ENCODE results near the gene RBFOX1.

The RBFOX1 gene

DNA sequence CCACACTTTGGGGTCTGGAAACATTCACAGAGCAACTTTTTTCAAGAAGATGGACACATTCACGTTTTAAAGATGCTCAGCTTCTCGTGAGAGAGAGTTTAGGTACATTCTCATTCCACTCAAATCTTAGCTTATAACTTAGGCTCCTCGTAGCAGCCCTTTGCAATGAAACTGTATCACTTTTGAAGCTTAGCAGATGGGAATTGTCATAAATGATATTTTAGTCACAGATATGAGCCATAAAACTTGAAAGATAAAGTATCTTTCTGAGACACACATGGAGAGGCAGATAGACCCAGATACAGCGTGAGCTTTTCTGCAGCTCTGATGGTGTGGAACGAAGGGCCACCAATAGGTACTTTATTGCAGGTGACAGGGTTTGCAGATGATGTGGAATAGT, 41.1 kb downstream of the RBFOX1 start:
- no peak for DNase-seq (ENCODE audit: low read depth)

DNA sequence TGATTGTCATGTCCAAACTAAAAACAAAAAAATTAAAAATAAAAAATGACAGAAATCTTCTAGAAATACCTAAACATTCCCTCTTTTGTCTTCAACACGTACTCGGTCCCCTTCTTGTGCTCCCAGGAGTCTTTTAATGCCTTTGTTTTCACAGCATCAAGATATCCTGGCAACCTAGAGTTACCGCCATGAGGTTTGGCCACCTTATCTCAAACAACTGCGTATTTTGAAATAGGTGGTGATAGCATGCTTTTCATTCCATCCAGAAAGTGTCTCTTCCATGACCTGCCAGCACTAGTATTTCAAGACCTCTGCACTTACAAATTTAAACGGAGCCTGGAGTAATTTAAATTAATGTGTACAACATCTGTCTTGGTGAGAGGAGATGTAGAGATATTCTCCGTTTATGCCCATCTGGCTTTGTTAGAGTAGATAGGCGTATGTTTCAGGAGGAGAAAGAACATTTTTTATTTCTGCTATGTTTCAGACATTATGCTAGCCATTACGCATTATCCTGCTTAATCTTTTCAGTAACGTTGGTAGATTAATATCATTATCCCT, 42.0 kb downstream of the RBFOX1 start:
- DNase-seq (ENCODE audit: low read depth), result no peak

DNA sequence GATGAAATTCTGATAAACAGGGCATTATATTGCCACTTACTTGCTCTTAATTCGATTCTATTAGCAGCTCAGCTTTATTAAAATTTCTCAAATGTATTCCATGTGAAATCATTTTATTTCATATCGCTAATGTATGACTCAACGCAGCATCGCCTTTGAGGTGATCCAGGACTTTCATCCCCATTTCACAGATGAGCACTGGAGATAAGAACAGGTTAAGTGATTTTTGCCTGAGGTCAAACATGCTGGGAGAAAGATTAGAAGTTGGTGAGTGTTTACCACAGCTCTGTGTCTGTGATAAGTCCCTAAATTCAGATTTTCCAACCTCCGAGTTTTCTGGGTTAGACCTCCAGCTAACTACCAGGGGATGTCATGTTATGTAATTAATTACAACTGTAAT, 43.6 kb downstream of the RBFOX1 start:
- no peak for DNase-seq (ENCODE audit: low read depth)

DNA sequence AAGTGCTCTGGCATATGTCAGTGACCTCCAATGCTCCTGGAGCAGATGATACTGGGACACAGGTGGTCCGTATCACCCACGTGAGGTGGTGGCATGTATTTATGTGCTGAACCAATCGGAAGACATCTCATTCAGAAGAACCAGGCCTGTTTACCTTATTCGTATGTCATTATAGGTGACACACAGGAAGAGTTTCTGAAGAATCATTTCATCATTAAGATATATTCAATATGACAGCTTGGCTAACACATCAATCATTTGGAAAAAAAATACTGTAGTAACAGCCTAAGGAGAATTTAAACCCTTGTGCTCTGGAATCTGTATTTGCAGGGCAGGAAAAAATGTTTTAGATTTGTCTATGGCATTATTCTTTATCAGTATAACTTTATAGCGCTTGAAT, 44.6 kb downstream of the RBFOX1 start:
- DNase-seq (ENCODE audit: low read depth), result no peak

DNA sequence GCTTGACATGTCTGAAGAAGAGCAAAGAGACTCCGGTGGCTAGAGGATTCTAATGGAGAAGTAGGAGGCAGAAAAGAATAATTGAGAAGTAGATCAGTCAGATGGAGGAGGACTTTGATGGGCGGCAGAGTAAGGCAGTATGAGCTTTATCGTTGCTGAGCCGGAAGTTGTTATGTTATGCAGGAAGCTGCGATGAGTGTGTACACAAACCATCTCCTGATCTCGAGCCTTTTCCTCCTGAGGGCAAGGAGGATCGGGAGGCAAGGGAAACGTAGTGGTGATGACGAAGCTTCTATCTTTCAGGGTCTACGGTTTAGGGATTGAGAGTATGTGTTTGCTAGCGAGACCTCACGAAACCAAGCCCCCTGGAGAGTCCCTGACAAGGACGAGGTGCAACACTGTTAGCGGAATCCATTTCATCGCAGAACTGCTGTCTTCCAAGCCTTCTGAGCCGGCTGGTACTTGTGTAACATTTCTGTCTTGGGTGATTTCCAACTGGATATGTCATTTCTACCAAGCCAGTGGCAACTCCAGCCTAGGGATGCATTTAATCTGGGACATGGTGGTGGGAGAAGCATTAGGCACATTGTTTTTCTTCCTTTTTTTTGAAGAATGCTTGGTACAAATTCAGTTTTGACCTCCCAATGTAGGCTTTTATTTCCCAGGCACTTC, 45.5 kb downstream of the RBFOX1 start:
- DNase-seq (ENCODE audit: low read depth), result no peak

DNA sequence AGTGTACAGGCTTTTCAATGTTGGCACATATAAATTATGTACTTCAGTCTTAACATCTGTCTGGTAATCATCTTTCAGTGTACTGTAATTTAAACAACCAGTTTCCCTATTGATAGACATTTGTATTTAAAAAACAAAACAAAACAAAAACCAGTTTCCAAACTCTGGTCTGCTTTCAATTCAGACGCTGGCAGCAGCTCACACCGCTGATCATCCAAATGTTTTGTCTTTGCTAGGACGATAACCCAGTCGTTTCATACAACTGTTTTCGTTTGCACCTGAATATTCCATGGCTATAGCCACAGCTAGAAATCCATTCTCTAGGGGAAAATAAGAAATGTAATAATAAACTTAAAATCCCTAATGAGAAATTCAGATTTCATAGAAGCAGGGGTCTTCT, 47.8 kb downstream of the RBFOX1 start:
- DNase-seq (ENCODE audit: low read depth), result no peak

DNA sequence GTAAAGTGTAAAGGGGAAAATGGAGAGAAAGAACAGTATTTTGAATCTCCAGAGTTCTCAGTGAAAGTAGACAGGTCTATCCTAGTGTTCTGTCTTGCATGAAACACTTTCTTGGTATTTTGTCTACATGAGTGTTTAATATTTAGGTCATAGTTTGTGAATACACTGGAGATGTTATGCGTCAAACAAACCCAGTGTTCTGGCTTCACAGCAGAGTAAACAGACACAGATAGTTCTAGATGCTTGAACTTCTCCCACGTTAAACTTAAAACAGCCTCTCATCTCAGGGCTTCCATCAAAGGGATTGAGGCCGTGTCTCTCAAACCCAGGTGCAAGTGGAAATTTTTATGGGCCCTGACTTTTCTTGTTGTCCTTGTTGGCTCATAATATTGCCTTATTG, 48.3 kb downstream of the RBFOX1 start:
- no peak for DNase-seq (ENCODE audit: low read depth)

DNA sequence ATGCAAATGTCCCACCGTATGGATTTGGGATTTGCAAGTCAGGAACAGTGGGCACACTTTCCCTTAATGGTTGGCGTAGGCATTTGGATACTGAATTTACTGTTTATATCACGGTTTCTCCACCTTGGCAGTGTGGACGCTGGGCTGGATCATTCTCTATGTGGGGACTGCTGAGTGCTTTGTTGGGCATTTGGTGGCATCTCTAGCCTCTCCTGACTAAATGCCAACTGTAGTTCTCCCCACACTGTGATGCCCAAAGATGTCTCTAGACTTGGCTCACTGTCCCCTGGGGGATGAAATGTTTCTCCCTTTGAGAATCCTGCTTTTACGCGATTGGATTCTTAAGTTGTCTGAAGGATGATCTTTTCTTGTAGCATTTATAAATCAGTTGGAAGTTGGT, 49.0 kb downstream of the RBFOX1 start:
- DNase-seq (ENCODE audit: low read depth), result no peak

DNA sequence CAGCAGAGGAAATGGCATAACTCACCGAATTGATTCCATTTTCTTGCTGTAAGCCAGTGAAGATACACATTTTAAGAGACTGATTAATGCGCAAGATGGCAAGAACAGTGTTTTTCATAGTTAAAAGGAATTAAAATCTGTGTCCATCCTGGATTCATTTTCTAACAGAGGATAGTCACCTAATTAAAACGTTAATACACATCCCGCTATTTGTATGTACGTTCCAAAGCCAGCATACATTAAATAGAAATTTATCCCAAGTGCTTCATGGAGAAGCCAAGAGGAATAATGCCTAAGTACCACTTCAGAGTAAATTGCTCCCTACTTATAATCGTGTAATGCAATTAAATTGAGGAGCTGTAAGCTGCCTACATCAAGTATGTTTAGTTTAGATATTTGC, 49.9 kb downstream of the RBFOX1 start:
- no peak for DNase-seq (ENCODE audit: low read depth)

DNA sequence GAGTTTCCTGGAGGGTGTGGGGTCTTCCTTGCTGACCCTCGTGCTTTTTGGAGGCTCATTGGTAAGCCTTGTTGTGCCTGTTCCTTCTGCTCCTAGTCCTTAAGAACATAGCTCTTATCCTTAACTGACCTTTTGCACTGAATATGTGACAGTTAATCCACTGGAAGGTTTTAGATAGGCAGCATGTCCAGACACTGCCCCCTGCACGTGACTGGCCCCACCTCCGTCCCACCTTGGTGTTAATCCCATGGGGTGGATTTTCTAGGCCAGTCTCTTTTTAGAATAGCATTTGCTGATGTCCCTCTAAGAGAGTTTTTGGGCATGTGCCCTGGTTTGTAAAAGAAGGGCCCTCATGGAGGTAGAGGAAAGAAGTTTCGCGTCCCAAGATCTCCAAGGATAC, 58.3 kb downstream of the RBFOX1 start:
- no peak for DNase-seq (ENCODE audit: low read depth)

DNA sequence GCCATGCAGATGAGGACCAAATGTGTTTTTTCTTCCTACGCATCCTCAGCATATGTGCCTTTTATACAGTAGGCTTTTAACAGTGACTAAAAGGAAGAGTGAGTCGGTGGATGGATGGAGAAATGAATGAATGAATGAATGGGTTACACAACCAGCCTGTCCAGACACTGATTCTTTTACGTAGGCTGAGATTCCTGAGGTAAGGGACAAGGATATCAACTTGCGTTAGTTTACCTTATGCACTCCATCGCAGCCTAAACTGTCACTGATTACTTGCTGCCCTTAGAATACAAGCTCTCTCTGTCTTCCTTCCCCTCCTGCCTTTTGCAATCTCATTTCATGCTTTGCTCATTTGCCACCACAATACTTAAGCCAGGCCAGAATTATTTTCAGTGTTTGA, 59.0 kb downstream of the RBFOX1 start:
- DNase-seq (ENCODE audit: low read depth), result no peak

DNA sequence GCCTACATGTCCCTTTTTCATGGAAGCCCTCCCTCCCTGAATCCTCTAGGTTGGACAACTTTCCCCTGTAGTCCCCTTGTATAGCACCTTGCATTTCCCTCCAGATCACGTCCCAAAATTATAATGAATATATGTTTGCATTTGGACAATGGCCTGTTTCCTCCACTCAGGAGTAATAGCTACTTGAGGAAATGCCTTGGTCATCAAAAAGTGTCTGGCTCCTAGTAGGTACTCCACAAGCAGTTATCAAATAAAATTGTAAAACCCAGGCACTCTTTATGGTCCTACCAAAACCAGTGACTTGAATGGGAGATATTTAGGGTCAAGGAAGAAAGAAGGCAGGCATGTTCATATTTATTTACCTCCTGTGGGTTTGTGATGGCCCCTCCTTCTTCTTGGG, 59.6 kb downstream of the RBFOX1 start:
- DNase-seq (ENCODE audit: low read depth), result no peak

DNA sequence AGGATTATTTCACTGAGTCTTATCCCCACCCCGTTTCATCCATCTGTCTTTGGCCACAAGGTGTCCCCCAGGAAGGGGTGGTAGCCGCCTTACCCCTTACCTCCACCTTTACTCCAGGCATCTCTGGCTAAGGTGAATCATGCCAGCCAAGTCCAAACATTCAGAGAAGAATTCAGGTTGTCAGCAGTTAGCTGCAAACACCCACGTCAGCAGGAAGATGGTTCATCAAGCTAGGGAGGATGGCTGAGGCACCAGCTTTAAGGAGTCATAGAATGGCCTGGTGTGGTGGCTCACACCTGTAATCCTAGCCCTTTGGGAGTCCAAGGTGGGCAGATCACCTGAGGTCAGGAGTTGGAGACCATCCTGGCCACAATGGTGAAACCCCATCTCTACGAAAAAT, 61.0 kb downstream of the RBFOX1 start:
- no peak for DNase-seq (ENCODE audit: low read depth)

DNA sequence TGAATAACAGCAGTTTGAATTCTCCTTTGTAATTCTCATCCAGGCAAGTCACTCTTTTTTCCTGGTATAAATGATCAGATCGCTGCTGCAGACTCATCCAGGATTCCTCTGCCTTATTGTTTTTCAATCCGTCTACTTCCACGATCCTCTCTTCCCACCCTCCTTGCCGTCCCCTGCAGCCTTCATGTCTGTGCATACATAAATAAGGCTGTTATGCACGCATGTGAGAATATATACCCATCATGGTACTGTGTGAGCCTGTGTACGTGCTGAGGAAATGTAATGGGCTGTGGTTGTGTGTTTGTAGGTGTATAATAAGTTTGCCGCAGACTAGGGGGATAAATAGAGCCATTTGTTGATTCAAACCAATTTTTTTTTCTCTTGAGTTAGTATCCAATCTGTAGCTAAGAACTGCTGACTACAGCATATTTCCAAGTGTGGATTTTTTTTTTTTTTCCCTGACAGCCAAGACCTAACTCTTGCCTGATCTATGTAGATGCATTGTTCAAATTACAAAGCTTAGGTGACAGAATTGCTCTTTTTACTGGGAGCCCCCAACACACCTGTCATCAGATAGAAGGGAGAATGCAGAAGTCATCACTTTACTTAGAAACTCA, 62.2 kb downstream of the RBFOX1 start:
- no peak for DNase-seq (ENCODE audit: low read depth)

DNA sequence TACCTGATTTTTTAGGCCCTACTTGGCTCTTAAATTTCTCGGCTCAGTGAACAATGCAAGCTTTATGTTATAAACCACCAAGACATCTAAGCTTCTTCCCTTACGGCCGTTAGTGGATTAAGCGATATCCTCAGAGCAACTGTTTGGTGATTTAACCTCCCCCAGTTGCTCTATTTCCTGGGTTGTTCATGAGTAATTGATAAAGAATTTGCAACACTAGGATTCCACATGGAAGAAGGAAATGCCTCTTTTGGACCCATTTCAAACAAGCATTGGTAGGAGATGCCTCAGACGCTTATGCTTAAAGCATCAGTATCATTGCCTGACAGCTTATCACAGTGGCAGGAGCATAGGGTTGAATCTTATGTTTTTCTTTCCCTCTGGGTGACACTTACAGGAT, 65.3 kb downstream of the RBFOX1 start:
- no peak for DNase-seq (ENCODE audit: low read depth)

DNA sequence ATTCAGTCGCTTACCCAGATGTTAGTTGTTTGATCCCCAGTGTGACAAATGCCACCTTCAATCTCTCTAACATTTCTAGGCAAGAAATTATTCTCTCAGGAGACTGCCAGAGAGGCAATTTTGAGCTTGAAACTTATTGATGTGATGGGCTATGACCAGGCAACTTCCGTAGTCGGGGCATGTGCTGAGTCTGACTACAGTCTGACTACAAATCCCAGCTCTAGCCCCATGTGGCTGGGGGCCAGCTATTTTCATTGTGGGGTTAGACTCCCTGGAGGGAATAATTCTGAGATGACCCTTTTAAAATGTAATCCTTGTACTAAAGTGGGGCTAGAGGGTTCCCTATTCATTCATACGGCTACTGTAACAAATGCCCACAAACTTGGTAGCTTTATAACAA, 65.9 kb downstream of the RBFOX1 start:
- DNase-seq (ENCODE audit: low read depth), result no peak

DNA sequence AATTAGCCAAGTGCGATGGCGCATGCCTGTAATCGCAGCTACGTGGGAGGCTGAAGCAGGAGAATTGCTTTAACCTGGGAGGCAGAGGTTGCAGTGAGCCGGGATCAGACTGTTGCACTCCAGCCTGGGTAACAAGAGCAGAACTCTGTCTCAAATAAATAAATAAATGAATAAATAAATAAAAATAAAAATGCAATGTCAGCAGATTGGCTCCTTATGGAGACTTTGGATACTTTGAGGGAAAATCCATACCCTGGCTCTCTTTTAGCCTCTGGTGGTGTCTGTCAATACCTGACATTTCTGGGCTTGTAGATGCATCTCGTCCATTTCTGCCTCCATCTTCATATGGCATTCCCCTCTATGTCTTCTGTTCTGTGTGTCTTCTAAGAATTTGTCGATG, 66.7 kb downstream of the RBFOX1 start:
- DNase-seq (ENCODE audit: low read depth), result no peak

DNA sequence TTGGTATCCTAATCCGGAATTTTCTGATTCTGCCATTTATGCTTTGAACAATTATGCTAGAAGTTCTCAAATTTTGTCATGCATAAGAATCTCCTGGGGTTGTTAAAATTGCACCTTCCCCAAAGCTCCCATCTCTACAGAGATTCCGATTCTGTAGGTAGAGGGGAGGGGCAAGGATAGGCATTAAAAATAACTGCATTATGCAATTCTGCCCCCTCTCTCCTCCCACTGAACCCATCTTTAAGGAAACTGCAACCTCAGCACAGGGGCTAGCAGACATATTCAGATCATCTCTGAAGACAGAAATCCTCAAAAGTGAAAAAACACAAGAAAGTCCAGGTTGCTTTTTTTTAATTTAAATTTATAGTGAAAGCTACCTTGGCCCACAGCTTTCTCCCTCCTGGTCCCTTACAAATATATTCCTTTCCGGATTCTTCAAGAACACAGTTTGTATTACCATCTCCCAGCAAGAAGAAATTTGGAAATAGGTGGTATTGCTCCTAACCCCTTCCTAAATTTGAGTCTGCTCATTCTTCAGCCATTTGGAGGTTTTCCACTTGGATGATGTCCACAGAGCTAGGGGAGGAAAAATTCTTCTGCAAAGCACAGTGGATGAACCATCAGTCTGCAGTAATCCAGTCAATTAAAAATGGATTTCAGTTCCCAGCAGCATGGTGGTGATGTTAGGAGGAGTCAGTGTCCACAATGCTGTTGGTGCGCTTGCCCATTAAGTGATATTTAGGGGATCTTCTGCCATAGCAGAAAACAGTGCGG, 67.7 kb downstream of the RBFOX1 start:
- DNase-seq (ENCODE audit: low read depth), result no peak

DNA sequence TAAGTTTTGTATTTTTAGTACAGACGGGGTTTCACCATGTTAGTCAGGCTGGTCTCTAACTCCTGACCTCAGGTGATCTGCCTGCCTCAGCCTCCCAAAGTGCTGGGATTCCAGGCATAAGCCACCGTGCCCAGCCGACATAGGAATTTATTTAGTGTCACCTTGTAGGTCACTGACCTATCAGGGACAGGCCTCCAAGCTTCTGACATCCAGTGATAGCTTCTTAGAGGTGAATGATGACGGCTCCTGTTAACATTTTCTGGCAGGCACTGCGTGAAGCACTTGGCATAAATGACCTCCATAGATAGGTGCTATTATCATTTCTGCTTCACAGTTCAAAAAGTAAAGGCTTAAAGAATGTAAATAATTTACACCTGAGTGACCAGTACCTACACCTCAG, 71.6 kb downstream of the RBFOX1 start:
- no peak for DNase-seq (ENCODE audit: low read depth)

DNA sequence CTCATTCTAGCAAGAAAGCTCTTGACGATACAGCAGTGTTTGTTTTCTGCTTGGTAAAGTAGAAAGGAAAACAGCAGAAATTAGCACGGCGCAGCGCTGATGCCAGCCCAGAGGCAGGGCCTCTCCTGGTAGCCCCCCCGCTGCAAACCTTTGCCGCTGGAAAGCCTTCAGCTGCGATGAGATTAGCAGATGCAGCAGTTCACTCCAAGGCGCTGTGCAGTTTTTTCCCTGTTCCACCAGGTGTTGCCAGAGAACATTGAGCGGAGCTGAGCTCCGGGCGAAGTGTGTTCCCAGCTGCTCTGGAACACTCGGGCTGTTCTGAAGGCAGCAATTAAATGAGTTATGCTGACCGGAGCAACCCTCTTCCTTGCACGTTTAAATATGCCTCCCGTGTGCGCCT, 72.5 kb downstream of the RBFOX1 start:
- no peak for DNase-seq (ENCODE audit: low read depth)

DNA sequence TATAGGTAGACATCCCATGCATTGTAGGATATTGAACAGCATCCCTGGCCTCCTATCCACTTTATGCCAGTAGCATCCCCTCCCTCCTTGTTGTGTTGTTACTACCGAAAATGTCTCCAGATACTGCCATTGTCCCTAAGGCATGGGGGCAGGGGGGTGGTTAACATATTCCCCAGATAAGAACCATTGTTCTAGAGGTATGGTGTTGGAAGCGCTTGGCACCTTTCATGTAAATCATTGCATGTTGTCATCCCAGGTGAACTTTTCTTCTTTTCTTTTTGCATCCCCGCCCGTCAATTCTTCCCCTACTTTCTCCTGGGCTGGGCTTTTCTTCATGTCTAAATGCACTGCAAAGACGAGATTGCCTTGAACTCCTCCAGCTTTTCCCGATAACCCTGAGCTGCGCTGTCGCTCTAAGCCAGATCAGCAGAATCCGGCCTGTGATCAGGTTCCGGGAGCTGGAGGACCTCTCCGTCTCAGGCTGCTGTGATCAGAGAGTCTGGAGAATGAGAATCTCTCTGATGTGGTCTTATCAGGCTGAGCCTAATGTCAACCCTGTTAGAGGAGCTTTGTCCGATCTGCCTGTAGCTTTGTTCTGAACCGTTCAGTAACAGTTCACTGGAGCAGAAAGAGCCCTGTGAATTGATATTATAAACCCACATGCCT, 76.2 kb downstream of the RBFOX1 start:
- DNase-seq (ENCODE audit: low read depth), result no peak

DNA sequence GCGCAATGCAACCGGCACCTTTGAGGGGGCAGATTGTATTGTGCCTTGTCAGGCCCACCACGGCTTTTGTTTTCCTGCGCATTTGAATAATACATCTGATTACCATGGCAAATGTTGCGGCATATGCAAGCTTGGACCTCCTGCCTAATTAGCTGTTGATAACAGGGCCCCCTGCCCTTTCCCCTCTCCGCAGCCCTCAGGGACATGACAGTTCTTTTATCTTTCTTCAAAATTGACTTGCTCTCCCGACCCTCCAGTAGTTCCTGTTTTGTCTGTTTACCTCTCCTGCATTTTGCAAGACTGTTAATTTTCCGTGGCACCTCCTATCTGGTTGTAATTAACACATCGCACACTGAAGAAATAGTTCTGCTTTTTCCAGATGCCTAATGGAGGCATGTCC, 86.8 kb downstream of the RBFOX1 start:
- no peak for DNase-seq (ENCODE audit: low read depth)

DNA sequence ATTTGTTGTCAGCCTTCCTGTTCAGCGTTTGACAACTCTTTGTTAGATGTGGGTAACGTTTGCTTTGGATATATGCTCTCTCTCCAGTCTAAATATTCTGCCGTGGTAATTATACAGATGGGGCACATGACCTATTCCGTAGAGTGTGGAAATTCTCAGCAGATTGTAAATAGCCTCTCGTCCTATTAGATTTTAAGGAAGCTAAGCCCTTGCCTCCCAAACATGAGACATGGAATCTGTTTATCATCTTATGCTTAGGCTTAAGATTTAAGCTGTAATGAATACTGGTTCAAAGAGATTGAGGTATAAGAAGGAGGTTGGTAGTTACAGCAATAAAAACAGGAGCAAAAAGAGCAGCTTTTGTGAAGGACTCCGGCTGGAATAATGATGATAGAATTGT, 87.4 kb downstream of the RBFOX1 start:
- DNase-seq (ENCODE audit: low read depth), result no peak

Data from stimulated activated CD8-positive, alpha-beta memory T cell treated with anti-CD3 and anti-CD28 coated beads, Interleukin-15, amount 100 ng/mL, for 1 hour (primary cell).